Stimulated activated CD8-positive, alpha-beta memory T cell treated with anti-CD3 and anti-CD28 coated beads, Interleukin-4, amount 100 ng/mL, for 24 hours (primary cell): ENCODE results near the gene PPP2R5B.
A peak's percentile ranks its signal among the peaks of the same experiment; 100 is the strongest.

Experiments used
- DNase-seq: peaks from one replicate; pipeline ENCODE4 v3.0.0-alpha.2; 2020; ENCODE audit warnings: low read depth

PPP2R5B gene

GRCh38 chr11:64888729-64889511 lies 35.6 kb upstream of the PPP2R5B start:
- no peak for DNase-seq

DNA sequence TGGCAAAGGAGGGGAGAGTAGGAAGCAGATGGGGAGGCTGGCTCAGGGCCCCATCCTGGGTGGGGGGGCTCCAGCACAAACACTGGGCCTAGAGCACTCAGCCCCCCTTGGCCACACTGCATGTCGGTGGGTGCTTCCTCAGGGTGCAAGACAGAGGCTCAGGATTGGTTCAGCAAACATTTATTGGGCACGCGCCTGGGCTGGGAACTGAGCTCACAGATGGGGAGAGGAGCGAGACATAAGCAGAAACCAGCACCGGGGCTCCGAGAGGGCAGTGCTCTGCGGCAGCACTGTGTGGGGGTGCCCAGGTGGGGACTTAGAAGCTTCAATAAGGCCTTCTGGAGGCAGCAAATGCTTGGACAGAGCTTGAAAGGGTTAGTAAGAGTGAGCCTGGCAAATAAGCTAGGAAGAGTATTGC lies 34.0 kb upstream of the PPP2R5B start:
- DNase-seq: no peak

DNA sequence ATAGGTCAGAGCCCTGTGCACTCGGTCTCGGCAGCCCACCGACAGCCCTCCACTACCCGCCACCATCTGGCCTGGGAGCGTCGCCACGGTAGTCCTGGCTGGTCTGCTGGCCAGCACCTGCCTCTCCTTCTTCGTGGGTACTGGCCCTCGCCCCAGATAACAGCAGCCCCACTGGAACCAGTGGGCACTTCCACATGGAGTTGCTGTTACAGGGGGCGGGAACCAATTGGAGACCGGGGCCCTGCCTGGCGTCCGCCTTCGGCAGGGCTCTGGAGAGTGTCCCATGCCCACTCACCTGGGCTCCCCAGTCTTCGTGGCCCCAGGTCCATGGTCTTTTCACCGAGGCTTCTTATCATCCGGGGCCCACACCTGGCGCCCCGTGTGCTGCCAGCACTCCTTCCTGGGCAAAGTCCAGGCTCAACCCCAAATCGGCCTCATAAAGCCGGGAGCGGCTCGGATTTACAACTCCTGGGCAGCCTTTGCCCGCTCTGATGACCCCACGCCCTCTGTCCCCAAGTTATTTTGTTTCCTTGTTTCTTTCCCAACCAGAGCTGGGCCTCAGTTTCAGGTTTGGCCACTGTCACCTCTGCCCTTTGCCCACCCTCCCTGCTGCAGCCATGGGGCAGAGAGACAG lies 33.2 kb upstream of the PPP2R5B start:
- no peak for DNase-seq

DNA sequence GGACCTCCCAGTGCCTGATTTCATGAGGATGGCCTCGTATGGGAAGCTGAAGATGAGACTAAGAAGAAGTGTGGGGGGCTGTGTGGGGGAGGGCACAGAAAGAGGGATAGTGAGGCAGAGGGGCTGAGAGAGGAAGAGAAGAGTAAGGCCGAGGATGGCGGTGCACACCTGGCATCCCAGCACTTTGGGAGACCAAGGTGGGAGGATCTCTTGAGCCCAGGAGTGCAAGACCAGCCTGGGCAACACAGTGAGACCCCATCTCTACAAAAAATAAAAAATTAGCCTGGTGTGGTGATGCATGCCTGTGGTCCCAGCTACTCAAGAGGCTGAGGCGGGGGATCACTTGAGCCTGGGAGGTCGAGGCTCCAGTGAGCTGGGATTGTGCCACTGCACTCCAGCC lies 32.6 kb upstream of the PPP2R5B start:
- DNase-seq: no peak

DNA sequence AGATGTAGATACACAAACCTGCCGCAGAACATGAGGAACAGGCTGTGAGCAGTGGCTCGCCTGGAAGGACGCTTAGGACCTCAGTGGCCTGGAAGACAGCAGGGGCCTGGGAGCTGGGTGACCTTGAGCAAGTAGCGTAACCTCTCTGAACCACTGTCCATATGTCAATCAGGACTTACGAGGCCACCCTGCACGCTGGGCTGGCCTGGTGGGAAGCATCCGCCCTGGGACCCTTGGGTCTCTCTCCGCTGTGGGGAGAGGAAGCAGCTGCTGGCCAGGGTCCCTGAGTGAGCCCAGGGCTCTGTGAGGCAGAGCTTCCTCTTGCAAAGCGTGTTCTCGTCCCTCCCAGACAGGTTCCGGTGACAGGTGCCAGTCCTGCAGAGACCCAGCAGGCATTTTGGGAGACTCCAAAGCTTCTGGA lies 32.1 kb upstream of the PPP2R5B start:
- no peak for DNase-seq

DNA sequence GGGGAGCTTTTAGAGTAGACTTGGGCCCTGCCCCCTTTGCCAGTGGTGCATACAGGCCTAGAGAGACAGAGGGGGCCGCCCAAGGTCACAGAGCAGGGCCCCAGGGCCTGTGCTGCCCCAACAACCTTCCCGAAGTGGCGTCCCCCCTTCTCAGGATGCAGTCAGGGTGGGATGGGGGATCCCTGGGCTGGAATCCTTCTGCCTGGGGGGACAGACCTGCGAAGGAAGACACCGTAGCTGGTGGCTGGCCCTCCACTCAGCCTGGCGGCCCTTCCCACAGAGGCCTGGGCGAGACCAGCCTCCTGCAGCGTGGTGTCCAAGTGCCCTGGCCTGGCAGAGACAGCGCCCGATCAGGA lies 31.7 kb upstream of the PPP2R5B start:
- DNase-seq: no peak

DNA sequence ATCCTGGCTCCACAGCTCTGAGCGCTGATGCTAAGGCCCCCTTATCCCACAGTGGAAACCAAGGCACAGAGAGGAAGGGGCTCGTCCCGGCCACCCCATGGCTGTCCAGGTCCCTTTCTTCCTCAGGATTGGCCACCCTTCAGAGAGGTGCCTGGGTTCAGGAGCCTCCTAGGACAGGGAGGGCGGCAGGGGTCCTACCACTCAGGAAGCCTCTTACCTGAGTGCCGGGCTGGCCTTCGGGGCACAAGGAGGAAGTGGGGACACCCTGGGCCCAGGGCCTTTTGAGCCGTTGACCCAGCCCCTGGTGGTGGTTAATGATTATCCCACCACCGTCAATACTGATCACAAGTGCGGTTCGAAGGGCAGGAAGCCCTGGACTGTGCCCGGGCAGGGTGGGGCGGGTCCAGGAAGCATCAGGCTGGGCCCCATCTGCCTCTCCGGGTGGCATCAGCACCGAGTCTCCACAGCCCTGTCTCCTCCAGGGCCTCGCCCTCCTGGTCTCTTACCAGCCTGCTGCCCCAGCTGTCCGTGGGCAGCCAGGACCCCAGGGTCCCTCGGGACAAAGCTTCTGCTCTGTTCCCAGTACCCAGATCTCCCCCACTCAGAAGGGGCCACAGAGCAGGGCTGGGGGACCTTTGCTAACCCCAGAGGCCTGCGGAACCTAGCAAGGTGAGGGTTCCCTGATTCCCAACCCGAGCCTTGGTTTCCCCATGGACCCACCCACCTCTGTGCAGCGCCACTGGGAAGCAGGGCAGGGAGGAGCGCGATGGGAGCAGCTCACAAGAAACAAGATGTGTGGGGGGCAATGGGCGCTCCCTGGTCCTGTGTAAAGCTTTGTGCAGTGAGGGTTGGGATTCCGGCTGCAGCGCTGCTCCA lies 31.1 kb upstream of the PPP2R5B start:
- DNase-seq: no peak

GRCh38 chr11:64894070-64894811 lies 30.2 kb upstream of the PPP2R5B start:
- peak; percentile 90 for DNase-seq

DNA sequence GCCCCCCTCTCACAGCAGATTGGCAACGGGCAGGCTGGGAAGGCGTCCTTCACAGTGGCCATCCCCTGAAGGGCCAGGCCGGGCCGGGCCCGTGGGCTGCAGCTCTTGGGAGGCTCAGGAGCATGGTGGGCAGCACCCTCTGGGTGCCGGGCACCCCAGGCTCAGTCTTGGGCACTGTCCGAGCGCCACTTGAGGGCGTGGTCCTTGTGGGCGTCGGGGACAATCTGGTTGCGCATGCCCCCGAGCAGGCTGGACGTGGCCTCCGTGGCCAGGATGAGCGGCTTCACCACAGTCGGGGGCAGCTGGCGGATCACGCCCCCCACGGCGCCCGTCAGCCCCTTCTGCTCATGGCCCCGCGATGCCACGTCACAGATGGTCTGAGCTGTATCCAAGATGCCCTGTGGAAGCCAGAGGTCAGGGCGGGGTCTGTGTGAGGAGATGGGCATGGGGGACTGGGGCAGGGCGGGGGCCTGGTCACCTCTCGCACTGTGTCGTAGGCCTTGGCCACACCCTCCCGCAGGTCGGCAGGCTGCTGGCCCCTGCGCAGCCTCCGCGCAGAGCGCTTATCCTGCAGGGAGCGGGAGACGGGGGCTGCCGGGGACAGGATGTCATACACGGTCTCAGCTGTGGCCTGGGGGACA lies 29.6 kb upstream of the PPP2R5B start:
- DNase-seq: no peak

DNA sequence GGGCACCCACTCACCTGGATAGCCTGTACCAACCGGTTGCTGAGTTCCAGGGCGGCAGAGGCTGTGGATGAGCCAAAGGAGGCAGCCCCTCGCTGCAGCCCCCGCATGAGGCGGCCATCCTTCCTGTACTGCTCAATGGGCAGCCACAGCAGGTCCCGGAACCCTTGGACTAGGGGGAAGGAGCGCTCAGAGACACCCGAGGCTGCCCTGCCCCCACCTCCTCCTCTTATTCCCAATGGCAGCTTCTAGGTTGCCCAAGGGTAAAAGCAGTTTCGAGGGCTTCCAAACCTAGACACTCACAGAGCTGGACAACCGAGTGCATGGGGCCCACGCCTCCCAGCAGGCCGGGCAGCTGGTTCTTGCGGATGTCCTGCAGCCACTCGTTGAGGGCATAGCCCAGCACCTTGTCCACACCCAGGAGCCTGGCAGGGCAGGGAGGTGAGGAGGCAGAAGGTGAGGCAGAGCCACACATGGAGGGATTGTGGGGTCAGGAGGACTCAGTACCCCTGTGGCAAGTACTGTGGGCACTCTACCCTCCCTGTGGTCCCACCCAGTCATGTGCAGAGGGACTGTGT lies 28.0 kb upstream of the PPP2R5B start:
- no peak for DNase-seq

DNA sequence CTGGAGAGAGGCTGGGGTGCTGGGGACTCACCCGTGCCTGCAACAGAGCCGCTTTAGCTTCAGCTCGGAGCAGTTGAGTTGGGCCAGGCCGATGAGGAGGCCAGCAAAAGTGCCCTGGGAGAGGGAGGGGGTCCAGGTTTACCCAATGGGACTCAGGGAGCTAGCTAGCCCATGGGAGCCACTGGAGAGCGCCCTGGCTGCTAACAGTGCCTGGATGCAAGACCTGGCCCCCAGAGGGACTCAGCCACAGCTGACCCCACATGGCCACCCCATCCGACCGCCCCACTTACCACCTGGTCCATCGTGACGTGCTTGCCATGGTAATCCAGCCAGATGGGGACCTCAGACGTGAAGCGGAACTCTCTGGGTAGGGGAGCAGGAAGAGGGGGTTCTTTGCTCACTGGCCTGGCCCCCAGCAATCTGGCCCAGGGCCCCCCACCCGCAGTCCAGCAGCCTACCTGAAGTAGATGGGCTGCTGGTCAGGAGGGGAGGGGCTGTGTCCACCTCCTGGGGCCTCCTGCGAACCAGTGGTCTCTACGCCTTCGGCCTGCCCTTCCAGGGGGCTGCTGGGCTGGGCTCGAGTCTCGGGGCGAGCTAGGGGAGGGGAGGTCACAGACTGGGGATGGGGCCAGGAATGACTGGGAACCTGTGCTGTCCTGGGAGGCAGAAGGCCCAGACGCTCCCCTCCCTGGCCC lies 27.0 kb upstream of the PPP2R5B start:
- DNase-seq: no peak

GRCh38 chr11:64898076-64898445 lies 26.4 kb upstream of the PPP2R5B start:
- no peak for DNase-seq

DNA sequence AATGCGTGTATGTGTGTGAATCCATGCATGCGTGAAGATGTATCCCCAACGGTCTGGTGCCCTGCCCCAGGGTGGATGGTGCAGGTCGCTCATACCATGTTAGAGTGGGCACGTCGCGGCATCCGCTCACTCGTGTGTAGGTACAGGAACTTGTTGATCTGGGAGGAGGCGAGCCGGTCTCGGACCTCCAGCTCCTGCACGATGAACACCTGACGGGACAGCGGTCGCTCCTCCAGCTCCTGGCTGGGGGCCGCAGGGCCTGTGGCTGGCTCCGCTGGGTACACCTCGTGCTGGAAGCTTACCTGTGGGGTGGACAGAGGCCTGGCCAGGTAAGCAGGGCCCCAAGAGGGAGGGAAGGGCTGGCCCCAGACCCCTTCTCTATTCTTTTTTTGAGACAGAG lies 25.9 kb upstream of the PPP2R5B start:
- DNase-seq: no peak

GRCh38 chr11:64900263-64900678 lies 24.2 kb upstream of the PPP2R5B start:
- DNase-seq: no peak

GRCh38 chr11:64900774-64901173 lies 23.7 kb upstream of the PPP2R5B start:
- no peak for DNase-seq

GRCh38 chr11:64902102-64902900 lies 22.2 kb upstream of the PPP2R5B start:
- DNase-seq: no peak

GRCh38 chr11:64903291-64903833 lies 21.1 kb upstream of the PPP2R5B start:
- no peak for DNase-seq

- DNase-seq: no peak
Measured at GRCh38 chr11:64905516-64906313, 18.8 kb upstream of the PPP2R5B start.

- no peak for DNase-seq
Measured at GRCh38 chr11:64906314-64906635, 18.2 kb upstream of the PPP2R5B start.
